ENCODE measurements around the gene SERP1.

The SERP1 gene

GRCh38 chr3:150519026-150519425, 27.3 kb downstream of the SERP1 start:
- ChIA-PET CTCF (no interaction called here), POLR2A (no interaction called here)
- TF ChIP-seq ARNT (IDR thresholded peaks at IDR 0.05): no peak
- TF ChIP-seq FOXA1 (IDR thresholded peaks at IDR 0.05): no peak
- TF ChIP-seq FOXM1 (IDR thresholded peaks at IDR 0.05; ENCODE audit: borderline replicate concordance): no peak
- TF ChIP-seq ZNF384 (IDR thresholded peaks at IDR 0.05): no peak
- no peak for TF ChIP-seq FOXK2 (IDR thresholded peaks at IDR 0.05)
- TF ChIP-seq ELF4 (IDR thresholded peaks at IDR 0.05): no peak
- no peak for TF ChIP-seq SUZ12 (IDR thresholded peaks at IDR 0.05)
- no peak for TF ChIP-seq LEF1 (IDR thresholded peaks at IDR 0.05; ENCODE audit: borderline replicate concordance)
- no peak for TF ChIP-seq SP1 (IDR thresholded peaks at IDR 0.05)
- no peak for TF ChIP-seq HDGF (IDR thresholded peaks at IDR 0.05; ENCODE audit: borderline replicate concordance)
- TF ChIP-seq L3MBTL2 (conservative IDR thresholded peaks at IDR 0.05): no peak
- TF ChIP-seq, protein P1, sequence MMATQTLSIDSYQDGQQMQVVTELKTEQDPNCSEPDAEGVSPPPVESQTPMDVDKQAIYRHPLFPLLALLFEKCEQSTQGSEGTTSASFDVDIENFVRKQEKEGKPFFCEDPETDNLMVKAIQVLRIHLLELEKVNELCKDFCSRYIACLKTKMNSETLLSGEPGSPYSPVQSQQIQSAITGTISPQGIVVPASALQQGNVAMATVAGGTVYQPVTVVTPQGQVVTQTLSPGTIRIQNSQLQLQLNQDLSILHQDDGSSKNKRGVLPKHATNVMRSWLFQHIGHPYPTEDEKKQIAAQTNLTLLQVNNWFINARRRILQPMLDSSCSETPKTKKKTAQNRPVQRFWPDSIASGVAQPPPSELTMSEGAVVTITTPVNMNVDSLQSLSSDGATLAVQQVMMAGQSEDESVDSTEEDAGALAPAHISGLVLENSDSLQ (IDR thresholded peaks at IDR 0.05): no peak
- no peak for TF ChIP-seq NFRKB (IDR thresholded peaks at IDR 0.05)
- TF ChIP-seq CTBP1 (IDR thresholded peaks at IDR 0.05; ENCODE audit: borderline replicate concordance): no peak
- no peak for TF ChIP-seq BHLHE40 (IDR thresholded peaks at IDR 0.05; ENCODE audit: borderline replicate concordance)
- no peak for TF ChIP-seq TARDBP (IDR thresholded peaks at IDR 0.05)
- DNase-seq (ENCODE audit: extremely low spot score): no peak

DNA sequence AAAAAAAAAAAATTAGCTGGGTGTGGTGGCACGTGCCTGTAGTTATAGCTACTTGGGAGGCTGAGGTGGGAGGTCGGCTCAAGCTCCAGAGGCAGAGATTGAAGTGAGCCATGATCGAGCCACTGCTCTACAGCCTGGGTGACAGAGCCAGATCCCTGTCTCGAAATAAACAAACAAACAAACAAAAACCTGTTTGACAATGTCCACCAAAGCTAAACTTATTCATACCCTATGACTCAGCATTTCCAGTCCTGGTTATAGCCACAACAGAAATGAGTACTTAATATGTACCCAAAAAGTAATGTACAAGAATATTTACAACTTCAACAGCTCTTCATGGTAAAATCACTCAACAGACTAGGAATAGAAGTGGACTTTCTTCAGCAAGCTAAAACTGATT, 31.1 kb downstream of the SERP1 start:
- POLR2A ChIA-PET: no interaction called here
- DNase-seq (ENCODE audit: extremely low spot score): no peak
- no peak for TF ChIP-seq FOXK2 (IDR thresholded peaks at IDR 0.05)
- TF ChIP-seq HDGF (IDR thresholded peaks at IDR 0.05; ENCODE audit: borderline replicate concordance): no peak
- TF ChIP-seq, protein P1 (IDR thresholded peaks at IDR 0.05): no peak
- no peak for TF ChIP-seq SP1 (IDR thresholded peaks at IDR 0.05)
- CTCF ChIA-PET: interaction anchor here (0.6 kb wide), 1 partner anchor 138 kb away, joined by 3 read pairs; no protein-coding TSS in a partner anchor

- TF ChIP-seq, protein P1 (IDR thresholded peaks at IDR 0.05): no peak
- TF ChIP-seq L3MBTL2 (conservative IDR thresholded peaks at IDR 0.05) (no peak), SP1 (IDR thresholded peaks at IDR 0.05) (no peak), NFRKB (IDR thresholded peaks at IDR 0.05) (no peak), HDGF (IDR thresholded peaks at IDR 0.05; ENCODE audit: borderline replicate concordance) (no peak), CTBP1 (IDR thresholded peaks at IDR 0.05; ENCODE audit: borderline replicate concordance) (no peak), ARNT (IDR thresholded peaks at IDR 0.05) (no peak)
- ChIA-PET POLR2A (no interaction called here), CTCF (no interaction called here)
- no peak for DNase-seq (ENCODE audit: extremely low spot score)
Observed at GRCh38 chr3:150511122-150511821, 35.0 kb downstream of the SERP1 start.

- ChIA-PET POLR2A (no interaction called here), CTCF (no interaction called here)
- TF ChIP-seq BHLHE40 (IDR thresholded peaks at IDR 0.05; ENCODE audit: borderline replicate concordance) (no peak), SP1 (IDR thresholded peaks at IDR 0.05) (no peak), LEF1 (IDR thresholded peaks at IDR 0.05; ENCODE audit: borderline replicate concordance) (no peak), TARDBP (IDR thresholded peaks at IDR 0.05) (no peak), ARNT (IDR thresholded peaks at IDR 0.05) (no peak), L3MBTL2 (conservative IDR thresholded peaks at IDR 0.05) (no peak), SUZ12 (IDR thresholded peaks at IDR 0.05) (no peak), HDGF (IDR thresholded peaks at IDR 0.05; ENCODE audit: borderline replicate concordance) (no peak), FOXA1 (IDR thresholded peaks at IDR 0.05) (no peak), NFRKB (IDR thresholded peaks at IDR 0.05) (no peak), ELF4 (IDR thresholded peaks at IDR 0.05) (no peak), ZNF384 (IDR thresholded peaks at IDR 0.05) (no peak), FOXK2 (IDR thresholded peaks at IDR 0.05) (no peak), CTBP1 (IDR thresholded peaks at IDR 0.05; ENCODE audit: borderline replicate concordance) (no peak)
- DNase-seq (ENCODE audit: extremely low spot score): no peak
Observed at GRCh38 chr3:150509780-150510179, 36.5 kb downstream of the SERP1 start.

- DNase-seq (ENCODE audit: extremely low spot score): no peak
- ChIA-PET POLR2A (no interaction called here), CTCF (interaction anchor here (0.7 kb wide), 1 partner anchor 222 kb away, joined by 3 read pairs; no protein-coding TSS in a partner anchor)
- no peak for TF ChIP-seq NFRKB (IDR thresholded peaks at IDR 0.05)
- TF ChIP-seq BHLHE40 (IDR thresholded peaks at IDR 0.05; ENCODE audit: borderline replicate concordance): no peak
- TF ChIP-seq ARNT (IDR thresholded peaks at IDR 0.05): no peak
- TF ChIP-seq FOXK2 (IDR thresholded peaks at IDR 0.05): no peak
- TF ChIP-seq L3MBTL2 (conservative IDR thresholded peaks at IDR 0.05): no peak
- no peak for TF ChIP-seq FOXM1 (IDR thresholded peaks at IDR 0.05; ENCODE audit: borderline replicate concordance)
- no peak for TF ChIP-seq SP1 (IDR thresholded peaks at IDR 0.05)
- TF ChIP-seq LEF1 (IDR thresholded peaks at IDR 0.05; ENCODE audit: borderline replicate concordance): no peak
- TF ChIP-seq FOXA1 (IDR thresholded peaks at IDR 0.05): no peak
- TF ChIP-seq, protein P1 (IDR thresholded peaks at IDR 0.05): no peak
- TF ChIP-seq ZNF384 (IDR thresholded peaks at IDR 0.05): no peak
- TF ChIP-seq CTBP1 (IDR thresholded peaks at IDR 0.05; ENCODE audit: borderline replicate concordance): no peak
- no peak for TF ChIP-seq TARDBP (IDR thresholded peaks at IDR 0.05)
- TF ChIP-seq SUZ12 (IDR thresholded peaks at IDR 0.05): no peak
- no peak for TF ChIP-seq ELF4 (IDR thresholded peaks at IDR 0.05)
- TF ChIP-seq HDGF (IDR thresholded peaks at IDR 0.05; ENCODE audit: borderline replicate concordance): no peak
Observed at GRCh38 chr3:150508401-150508800, 37.9 kb downstream of the SERP1 start.
